CD4-positive, alpha-beta T cell treated with Interleukin-6 at 100 ng/mL for 8 hours (primary cell): ENCODE results near the gene BAG5.
"Not testable (repeated sequence)": the region's sequence is repeated elsewhere in the genome, so short reads cannot be mapped to it uniquely, and the experiment has no call there.

Source experiments
- DNase-seq: peaks from one replicate; pipeline ENCODE4 v3.0.0-alpha.2; 2020; ENCODE audit warnings: mixed read lengths, low spot score

Gene BAG5

GRCh38 chr14:103522649-103523574 lies 39.5 kb downstream of the BAG5 start, which contains the start of gene CKB:
TSS of gene CKB (minus strand) at chr14:103522830. CDS start at chr14:103522493, 337 bp downstream.
- no peak for DNase-seq

GRCh38 chr14:103521951-103522563 lies 40.4 kb downstream of the BAG5 start:
- no peak for DNase-seq

DNA sequence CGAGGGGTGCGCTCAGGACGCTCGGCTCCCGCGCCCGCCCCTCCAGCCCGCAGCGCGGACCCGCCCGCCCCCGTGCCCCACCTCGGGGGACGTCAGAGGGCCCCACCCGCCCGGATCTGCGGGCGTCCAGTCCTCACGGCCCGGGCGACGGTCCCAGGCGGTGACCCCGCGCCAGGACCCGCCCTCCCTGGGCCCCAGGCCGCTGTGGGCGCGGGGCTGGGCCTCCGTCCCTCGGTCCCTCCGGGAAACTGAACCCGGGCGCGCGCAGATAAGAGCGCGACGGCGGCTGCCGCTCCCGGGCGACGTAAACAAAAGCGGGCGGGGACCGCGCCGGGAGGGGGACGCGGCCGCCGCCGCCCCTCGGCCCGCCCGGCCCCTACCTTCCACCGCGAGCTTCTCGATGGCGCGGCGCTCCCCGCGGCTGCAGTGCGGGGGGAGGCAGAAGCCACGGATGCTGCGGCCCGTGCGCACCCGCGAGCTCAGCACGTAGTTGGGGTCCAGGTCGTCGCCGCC lies 41.0 kb downstream of the BAG5 start:
- no peak for DNase-seq

GRCh38 chr14:103520657-103521437 lies 41.6 kb downstream of the BAG5 start:
- peak; percentile 58 for DNase-seq

GRCh38 chr14:103520269-103520656 lies 42.2 kb downstream of the BAG5 start:
- no peak for DNase-seq

DNA sequence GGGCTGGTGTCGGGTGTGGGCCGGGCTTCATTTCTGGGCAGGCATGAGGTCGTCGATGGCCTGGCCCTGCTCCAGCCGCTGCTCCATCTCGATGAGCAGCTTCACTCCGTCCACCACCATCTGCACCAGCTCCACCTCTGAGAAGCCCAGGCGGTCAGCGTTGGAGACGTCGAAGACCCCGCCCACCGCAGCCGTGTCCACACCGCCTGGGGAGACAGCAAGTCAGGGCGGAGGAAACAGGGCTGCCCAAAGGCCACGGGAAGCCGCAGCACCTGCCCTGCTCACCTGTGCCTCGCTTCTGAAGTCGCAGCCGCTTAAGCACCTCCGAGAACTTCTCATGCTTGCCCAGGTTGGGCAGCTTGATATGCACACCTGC lies 42.6 kb downstream of the BAG5 start:
- no peak for DNase-seq

GRCh38 chr14:103519043-103519836 lies 43.2 kb downstream of the BAG5 start:
- no peak for DNase-seq

GRCh38 chr14:103518422-103519042 lies 43.9 kb downstream of the BAG5 start:
- peak; percentile 35 for DNase-seq

- DNase-seq, result no peak
Observed at GRCh38 chr14:103517721-103518421, 44.6 kb downstream of the BAG5 start.

DNA sequence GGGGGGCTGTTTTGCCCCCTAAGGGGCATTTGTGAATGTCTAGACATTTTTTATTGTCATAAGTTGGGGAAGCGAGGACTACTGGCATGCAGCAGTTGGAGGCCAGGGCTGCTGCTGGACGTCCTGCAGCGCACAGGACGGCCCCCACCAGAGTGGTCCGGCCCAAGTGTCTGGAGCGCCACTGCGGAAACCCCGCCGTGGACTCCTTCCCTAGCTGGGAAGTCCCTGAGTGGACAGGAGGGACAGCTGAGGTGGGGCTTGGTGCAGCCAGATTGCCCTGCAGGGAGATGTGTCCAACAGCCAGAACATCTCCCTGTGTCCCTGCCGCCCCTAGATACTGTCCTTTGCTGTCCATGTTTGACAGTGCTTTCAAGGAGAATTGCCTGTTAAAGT lies 45.3 kb downstream of the BAG5 start:
- DNase-seq, result no peak

GRCh38 chr14:103516426-103517173 lies 45.9 kb downstream of the BAG5 start:
- no peak for DNase-seq

- DNase-seq, result no peak
Observed at GRCh38 chr14:103514596-103515421, 47.6 kb downstream of the BAG5 start.

DNA sequence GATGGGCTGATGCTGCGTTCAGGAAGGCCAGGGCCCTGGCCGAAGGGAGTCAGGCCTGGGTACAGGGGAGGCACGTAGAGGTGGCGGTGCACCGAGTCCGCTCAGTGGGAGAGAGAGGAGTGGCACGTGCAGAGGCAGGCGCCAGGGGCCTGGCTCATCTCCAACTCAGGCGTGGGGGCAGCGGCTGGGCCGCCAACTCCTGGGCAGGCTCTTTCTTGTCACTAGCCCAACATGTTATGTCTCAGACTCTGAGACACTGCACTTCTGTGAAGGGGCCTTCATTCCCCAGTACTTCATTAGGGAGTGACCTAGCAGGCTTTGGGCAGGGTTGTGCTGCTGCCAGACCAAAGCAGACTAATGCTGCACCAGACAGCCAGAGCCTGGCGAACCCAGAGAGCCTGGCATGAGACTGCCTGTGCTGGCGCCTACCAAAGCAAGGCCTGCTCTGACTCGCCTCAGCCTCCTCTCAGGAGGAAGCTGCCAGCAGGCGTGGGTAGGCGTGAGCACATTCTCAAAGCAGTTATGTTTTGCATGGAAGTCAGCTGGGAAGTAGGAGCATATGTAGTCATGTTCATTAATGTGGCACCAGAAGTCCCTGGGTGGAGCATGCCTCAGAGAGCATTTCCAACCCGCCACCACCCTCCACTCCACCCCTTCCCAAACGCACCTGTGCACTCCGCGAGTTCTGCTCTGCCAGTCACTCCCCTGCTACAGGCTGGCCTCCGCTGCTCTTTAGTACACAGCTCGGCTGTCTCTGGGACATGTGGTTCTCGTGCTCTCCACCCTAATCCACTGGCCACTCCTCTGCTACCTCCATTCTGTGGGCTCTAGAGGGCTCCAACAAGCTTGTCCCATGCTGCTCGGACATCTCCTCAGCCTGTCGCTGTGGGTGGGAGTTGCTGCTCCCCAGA lies 49.5 kb downstream of the BAG5 start:
- no peak for DNase-seq

GRCh38 chr14:103512180-103512579 lies 50.3 kb downstream of the BAG5 start:
- DNase-seq, result not testable (repeated sequence)

DNA sequence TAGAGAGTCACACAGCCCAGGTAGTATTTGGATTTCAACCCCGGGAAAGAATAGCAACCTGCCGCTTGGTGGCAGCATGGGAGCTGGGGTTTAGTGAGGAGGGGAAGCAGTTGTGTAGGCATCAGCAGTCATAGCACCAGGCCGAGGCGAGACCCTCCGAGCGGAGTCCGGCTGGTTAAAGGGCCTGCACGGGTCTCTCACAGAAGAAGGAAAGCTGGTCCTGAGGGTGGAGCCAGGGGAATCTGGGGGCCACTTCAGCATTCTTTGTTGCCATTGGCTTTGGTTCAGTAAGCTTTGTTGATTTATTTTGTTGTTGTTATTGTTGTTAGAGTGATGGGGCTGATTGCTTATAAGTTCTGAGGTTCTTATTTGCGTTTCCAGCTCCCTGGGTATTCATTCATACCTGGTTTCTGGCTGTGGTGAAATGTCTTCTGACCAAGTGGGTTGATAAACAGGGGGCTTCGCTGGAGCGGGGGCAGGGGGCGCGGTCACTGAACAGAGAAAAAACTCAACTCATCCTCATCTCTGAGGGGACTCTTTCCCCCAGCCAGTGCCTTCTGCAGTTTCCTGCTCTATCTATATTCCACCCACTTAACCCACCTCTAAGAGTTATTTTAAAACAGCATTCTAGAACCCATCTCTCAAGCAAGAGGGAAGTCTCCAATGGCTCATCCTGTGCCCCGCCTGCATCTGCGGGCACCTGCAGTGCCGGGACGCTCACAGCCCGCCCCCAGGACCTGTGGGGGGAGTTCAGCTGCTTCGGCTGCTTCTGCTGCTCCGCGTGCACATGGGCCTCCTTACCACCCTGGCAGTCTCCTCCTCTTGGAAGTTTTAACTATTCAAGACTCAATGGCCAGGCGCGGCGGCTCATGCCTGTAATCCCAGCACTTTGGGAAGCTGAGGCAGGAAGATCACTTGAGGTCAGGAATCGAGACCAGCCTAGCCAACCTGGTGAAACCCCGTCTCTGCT lies 51.4 kb downstream of the BAG5 start:
- DNase-seq, result no peak
